ENCODE data around the gene PLXNB2. TPM values are rescaled to one million over a fixed set of nuclear protein-coding genes. Genes with fewer than 3 reads are reported as not detected.

PLXNB2 gene
- polyA plus RNA-seq, 3 donors, result 38.2 to 368 (median 70.5) TPM

GRCh38 chr22:50317178-50317577 lies 9.7 kb upstream of the PLXNB2 start:
- H3K27me3 ChIP-seq (ENCODE audit: control insufficient read depth in 2 of 2, insufficient read depth in 2 of 2, low read length in 2 of 2), result no peaks in the 10 kb centered on the region
- no peak for DNase-seq
- TF ChIP-seq, protein P1, sequence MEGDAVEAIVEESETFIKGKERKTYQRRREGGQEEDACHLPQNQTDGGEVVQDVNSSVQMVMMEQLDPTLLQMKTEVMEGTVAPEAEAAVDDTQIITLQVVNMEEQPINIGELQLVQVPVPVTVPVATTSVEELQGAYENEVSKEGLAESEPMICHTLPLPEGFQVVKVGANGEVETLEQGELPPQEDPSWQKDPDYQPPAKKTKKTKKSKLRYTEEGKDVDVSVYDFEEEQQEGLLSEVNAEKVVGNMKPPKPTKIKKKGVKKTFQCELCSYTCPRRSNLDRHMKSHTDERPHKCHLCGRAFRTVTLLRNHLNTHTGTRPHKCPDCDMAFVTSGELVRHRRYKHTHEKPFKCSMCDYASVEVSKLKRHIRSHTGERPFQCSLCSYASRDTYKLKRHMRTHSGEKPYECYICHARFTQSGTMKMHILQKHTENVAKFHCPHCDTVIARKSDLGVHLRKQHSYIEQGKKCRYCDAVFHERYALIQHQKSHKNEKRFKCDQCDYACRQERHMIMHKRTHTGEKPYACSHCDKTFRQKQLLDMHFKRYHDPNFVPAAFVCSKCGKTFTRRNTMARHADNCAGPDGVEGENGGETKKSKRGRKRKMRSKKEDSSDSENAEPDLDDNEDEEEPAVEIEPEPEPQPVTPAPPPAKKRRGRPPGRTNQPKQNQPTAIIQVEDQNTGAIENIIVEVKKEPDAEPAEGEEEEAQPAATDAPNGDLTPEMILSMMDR (IDR thresholded peaks at IDR 0.05), result no peak
- no peak overlapping the region for H2AFZ ChIP-seq (ENCODE audit: insufficient read depth, low read depth, low read length, poor library complexity, severe bottlenecking)
- no peak overlapping the region for H3K4me2 ChIP-seq (replicated peaks; ENCODE audit: extremely low read depth, low read length, poor library complexity, severe bottlenecking)
- peaks cover 11% of the 10 kb centered on the region for H3K79me2 ChIP-seq (ENCODE audit: insufficient read depth, low read length)
- no peak overlapping the region for H3K27ac ChIP-seq (ENCODE audit: low read depth in 1 of 2, low read length in 2 of 2)
- Mint-ChIP-seq H3K27me3 (ENCODE audit: low read depth in 3 of 3) (peaks cover 3 to 7% (median 4%) of the 10 kb centered on the region in 3 donors), H3K4me1 (peaks cover 20% of the 10 kb centered on the region), H3K9me3 (no peaks in the 10 kb centered on the region), H3K27ac (no peak overlapping the region), H3K36me3 (peaks cover 0 to 2% of the 10 kb centered on the region in 2 donors), H3K4me3 (no peak overlapping the region)
- intact Hi-C loops (cut with micrococcal nuclease), result loop anchor here in 1 of 2 donors (2.0 kb wide), 1 partner anchor 14 kb away; no protein-coding TSS in a partner anchor
- H3K9me3 ChIP-seq (replicated peaks in 1 of 2; ENCODE audit: control insufficient read depth in 1 of 2, insufficient read depth in 1 of 2, low read length in 2 of 2), result no peaks in the 10 kb centered on the region
- H3K4me3 ChIP-seq (replicated peaks in 1 of 3; ENCODE audit: low read depth in 2 of 3, low read length in 3 of 3), result no peak overlapping the region
- no peaks in the 10 kb centered on the region for H3K36me3 ChIP-seq (replicated peaks in 1 of 2; ENCODE audit: control insufficient read depth in 1 of 2, insufficient read depth in 2 of 2, low read length in 2 of 2)
- WGBS (ENCODE audit: insufficient coverage), result 98% methylated on average over 8 of the region's 9 CpGs
- no peak overlapping the region for H3K9ac ChIP-seq (ENCODE audit: insufficient read depth, low read length, poor library complexity, severe bottlenecking)
- H3K4me1 ChIP-seq (ENCODE audit: control insufficient read depth in 1 of 2, insufficient read depth in 2 of 2, low read length in 2 of 2), result peaks cover 22 to 25% of the 10 kb centered on the region in 2 donors
- H4K20me1 ChIP-seq (ENCODE audit: insufficient read depth, low read length), result no peaks in the 10 kb centered on the region

DNA sequence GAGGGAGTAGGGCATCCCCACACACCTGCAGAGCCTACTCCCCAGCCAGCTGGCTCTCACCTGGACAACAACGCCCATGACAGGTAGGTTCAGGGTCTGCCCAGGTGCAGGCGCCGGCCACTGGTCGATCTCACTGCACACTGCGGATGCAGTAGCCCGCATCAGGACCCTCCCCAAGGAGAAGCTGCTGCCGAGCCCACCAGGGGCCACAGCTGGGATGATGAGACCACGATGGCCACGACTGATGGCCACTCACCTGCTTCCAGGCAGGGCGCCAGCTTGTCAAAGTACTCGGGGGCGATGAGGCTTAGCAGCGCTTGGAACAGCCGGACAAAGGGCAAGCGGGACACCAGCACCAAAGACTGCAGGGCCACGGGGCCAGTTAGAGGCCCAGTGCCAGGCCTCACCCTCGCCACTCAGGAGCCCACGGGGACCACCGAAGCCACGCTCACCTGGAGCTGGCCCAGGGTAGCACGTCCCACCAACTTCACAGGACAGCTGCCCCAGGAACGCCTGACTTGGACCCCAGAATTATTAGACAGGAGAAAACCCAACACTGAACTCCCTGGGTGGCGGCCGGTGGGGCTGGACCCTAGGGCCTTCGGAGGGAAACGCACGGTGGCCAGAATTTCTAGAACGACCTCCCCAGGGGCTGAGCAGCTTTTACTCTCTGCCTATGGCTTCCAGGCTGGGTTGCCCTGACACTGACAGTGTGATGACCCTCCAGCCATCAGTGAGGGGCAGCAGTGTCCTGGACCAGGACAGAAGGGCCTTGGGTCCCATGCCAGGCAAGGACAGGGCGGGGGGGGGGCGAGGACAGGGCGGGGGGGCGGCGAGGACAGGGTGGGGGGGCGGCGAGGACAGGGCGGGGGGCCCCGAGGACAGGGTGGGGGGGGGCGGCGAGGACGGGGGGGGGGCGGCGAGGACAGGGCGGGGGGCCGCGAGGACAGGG lies 8.9 kb upstream of the PLXNB2 start:
- Histone ChIP-seq H3K27ac (ENCODE audit: low read depth in 1 of 2, low read length in 2 of 2) (no peak overlapping the region), H2AFZ (ENCODE audit: insufficient read depth, low read depth, low read length, poor library complexity, severe bottlenecking) (no peak overlapping the region), H3K36me3 (replicated peaks in 1 of 2; ENCODE audit: control insufficient read depth in 1 of 2, insufficient read depth in 2 of 2, low read length in 2 of 2) (peaks cover 0 to 4% of the 10 kb centered on the region in 2 donors), H3K9me3 (replicated peaks in 1 of 2; ENCODE audit: control insufficient read depth in 1 of 2, insufficient read depth in 1 of 2, low read length in 2 of 2) (no peaks in the 10 kb centered on the region), H3K4me1 (ENCODE audit: control insufficient read depth in 1 of 2, insufficient read depth in 2 of 2, low read length in 2 of 2) (peaks cover 22 to 25% of the 10 kb centered on the region in 2 donors), H3K4me3 (replicated peaks in 1 of 3; ENCODE audit: low read depth in 2 of 3, low read length in 3 of 3) (no peak overlapping the region), H4K20me1 (ENCODE audit: insufficient read depth, low read length) (no peaks in the 10 kb centered on the region), H3K79me2 (ENCODE audit: insufficient read depth, low read length) (peaks cover 11% of the 10 kb centered on the region), H3K27me3 (ENCODE audit: control insufficient read depth in 2 of 2, insufficient read depth in 2 of 2, low read length in 2 of 2) (no peaks in the 10 kb centered on the region), H3K9ac (ENCODE audit: insufficient read depth, low read length, poor library complexity, severe bottlenecking) (no peak overlapping the region), H3K4me2 (replicated peaks; ENCODE audit: extremely low read depth, low read length, poor library complexity, severe bottlenecking) (no peak overlapping the region)
- Mint-ChIP-seq H3K9me3 (no peaks in the 10 kb centered on the region), H3K4me1 (peaks cover 20% of the 10 kb centered on the region), H3K36me3 (peaks cover 2 to 5% of the 10 kb centered on the region in 2 donors), H3K4me3 (no peak overlapping the region), H3K27ac (no peak overlapping the region), H3K27me3 (ENCODE audit: low read depth in 3 of 3) (peaks cover 3 to 6% (median 5%) of the 10 kb centered on the region in 3 donors)
- TF ChIP-seq, protein P1 (IDR thresholded peaks at IDR 0.05), result no peak
- 94% methylated on average over 28 of the region's 45 CpGs for WGBS (ENCODE audit: insufficient coverage)
- no peak for DNase-seq
- intact Hi-C loops (cut with micrococcal nuclease), result loop anchor here in 1 of 2 donors (2.0 kb wide), 1 partner anchor 14 kb away; no protein-coding TSS in a partner anchor
